Omental fat pad (tissue), 4 donors: ENCODE results near the gene OR51E2. TPM values are rescaled to one million over a fixed set of nuclear protein-coding genes. Genes with fewer than 3 reads are reported as not detected.
"Not testable (repeated sequence)": the region's sequence is repeated elsewhere in the genome, so short reads cannot be mapped to it uniquely, and the experiment has no call there.

Experiments used
- ATAC-seq: fragments of 150-250 bp; one replicate; pipeline ENCODE4 v1.9.1; 2016; ENCODE audit warnings: mild to moderate bottlenecking, moderate library complexity; ENCODE audit not compliant: low FRiP score
- DNase-seq: peaks from one replicate; pipeline ENCODE4 v3.0.0-alpha.2; 2019; ENCODE audit warnings: low spot score
- CTCF ChIP-seq, 3 donors: fragments of 450-650 bp; IDR thresholded peaks; one replicate each; pipeline ENCODE4 v1.5.1; 2016 to 2017; ENCODE audit warnings: antibody characterized with exemption in 3 of 3, mild to moderate bottlenecking in 3 of 3, moderate library complexity in 2 of 3
- total RNA-seq, 4 donors: library from RNA; depleted of rRNA; stranded (reverse); fragments of >200 nt; gene quantifications; one replicate each; pipeline ENCODE4 v1.1.0, GENCODE V29; 2016

The OR51E2 gene
- under 1 TPM in 1 of 4 donors, not detected in 3; 0.19 TPM for total RNA-seq

GRCh38 chr11:4697585-4697984 is at the start of gene OR51E2:
OR51E2 (minus strand) TSS chr11:4697853; CDS start chr11:4682711, 15,142 bp downstream.
- no peak for DNase-seq
- ATAC-seq = no peak
- no peak for TF ChIP-seq CTCF (IDR thresholded peaks at IDR 0.05)

GRCh38 chr11:4740735-4741134 is 43.1 kb upstream of the OR51E2 start:
- ATAC-seq (no peak), DNase-seq (no peak)
- TF ChIP-seq CTCF (IDR thresholded peaks at IDR 0.05) = no peak

GRCh38 chr11:4727171-4727570 is 29.5 kb upstream of the OR51E2 start:
- DNase-seq (no peak), ATAC-seq (no peak)
- TF ChIP-seq CTCF (IDR thresholded peaks at IDR 0.05) = no peak

GRCh38 chr11:4722616-4723534 is 25.2 kb upstream of the OR51E2 start:
- not testable (repeated sequence) for DNase-seq, ATAC-seq

- DNase-seq (no peak), ATAC-seq (no peak)
- TF ChIP-seq CTCF (IDR thresholded peaks at IDR 0.05) = no peak
Measured at GRCh38 chr11:4714300-4714699, 16.6 kb upstream of the OR51E2 start.

GRCh38 chr11:4713241-4713640 is 15.6 kb upstream of the OR51E2 start:
- TF ChIP-seq CTCF (IDR thresholded peaks at IDR 0.05) = no peak
- DNase-seq (no peak), ATAC-seq (no peak)

GRCh38 chr11:4704790-4705334 is 7.2 kb upstream of the OR51E2 start:
- TF ChIP-seq CTCF (IDR thresholded peaks at IDR 0.05) = no peak
- no peak for DNase-seq
- ATAC-seq = no peak
